ENCODE data around the gene CLTRN. TPM values are rescaled to one million over a fixed set of nuclear protein-coding genes. Genes with fewer than 3 reads are reported as not detected.

CLTRN gene
- total and polyA plus RNA-seq, 2 donors (not counting 1 experiment from before 2014, with no cell fraction given) = 0.50 to 0.51 TPM

Other genes starting within 250 kb of the CLTRN start
- 17.0 and 21.3 TPM in 2 replicates for gene PIR, start 171.5 kb downstream of the CLTRN start, total RNA-seq
- 15.9 and 19.9 TPM in 2 replicates for gene PIR, start 171.5 kb downstream of the CLTRN start, polyA plus RNA-seq
- not detected in 2 replicates for gene BMX, start 164.0 kb downstream of the CLTRN start, total RNA-seq
- gene BMX, start 164.0 kb downstream of the CLTRN start, polyA plus RNA-seq = not detected in 2 replicates
- not detected in 2 replicates for gene ACE2, start 63.8 kb downstream of the CLTRN start, total RNA-seq
- not detected in 2 replicates for gene ACE2, start 63.8 kb downstream of the CLTRN start, polyA plus RNA-seq
- 2.8 and 7.4 TPM in 2 replicates for gene CA5B, start 73.5 kb upstream of the CLTRN start, total RNA-seq
- 11.6 and 16.3 TPM in 2 replicates for gene CA5B, start 73.5 kb upstream of the CLTRN start, polyA plus RNA-seq
- gene ZRSR2, start 125.7 kb upstream of the CLTRN start, total RNA-seq = 3.1 and 6.6 TPM in 2 replicates
- gene ZRSR2, start 125.7 kb upstream of the CLTRN start, polyA plus RNA-seq = 8.1 and 10.8 TPM in 2 replicates
- gene AP1S2, start 190.0 kb upstream of the CLTRN start, total RNA-seq = 32.6 and 71.8 TPM in 2 replicates
- gene AP1S2, start 190.0 kb upstream of the CLTRN start, polyA plus RNA-seq = 63.0 and 85.4 TPM in 2 replicates

All from fibroblast of lung (primary cell).